Measurements from ENCODE around the gene CTSE.

GRCh38 chr1:205972081-205972480 lies 51.6 kb downstream of the CTSE start:
- TF ChIP-seq PHF8 (IDR thresholded peaks at IDR 0.05; ENCODE audit: borderline replicate concordance, low read depth), result no peak
- no peak for TF ChIP-seq POLR2A (IDR thresholded peaks at IDR 0.05; ENCODE audit: low read length)
- no peak for TF ChIP-seq ZFP36 (IDR thresholded peaks at IDR 0.05; ENCODE audit: borderline replicate concordance, partially characterized antibody)
- no peak for TF ChIP-seq USF2 (IDR thresholded peaks at IDR 0.05)
- TF ChIP-seq CTCF (IDR thresholded peaks at IDR 0.05), result no peak
- TF ChIP-seq EP300 (IDR thresholded peaks at IDR 0.05), result no peak
- no peak for TF ChIP-seq EHMT2 (IDR thresholded peaks at IDR 0.05; ENCODE audit: low read depth)
- TF ChIP-seq NPAS2 (CRISPR knock-in tag; IDR thresholded peaks at IDR 0.05; ENCODE audit: borderline replicate concordance), result no peak
- no peak for TF ChIP-seq ZSCAN20 (CRISPR knock-in tag; IDR thresholded peaks at IDR 0.05)
- no peak for TF ChIP-seq TP53 (CRISPR knock-in tag; IDR thresholded peaks at IDR 0.05)
- TF ChIP-seq PBX3 (IDR thresholded peaks at IDR 0.05), result no peak
- TF ChIP-seq POLR2AphosphoS2 (conservative IDR thresholded peaks at IDR 0.05; ENCODE audit: low read length), result no peak
- TF ChIP-seq RCOR1 (IDR thresholded peaks at IDR 0.05; ENCODE audit: low read depth, low read length), result no peak
- no peak for TF ChIP-seq HES2 (IDR thresholded peaks at IDR 0.05)
